PC-3 (cell line): ENCODE data around the gene CEACAM5. TPM values are rescaled to one million over a fixed set of nuclear protein-coding genes. Genes with fewer than 3 reads are reported as not detected.

Experiments
- ATAC-seq: fragments of 200-7000 bp; cut with Tn5 transposase; 2 replicates; pipeline ENCODE4 v1.9.1; 2020; ENCODE audit warnings: mild to moderate bottlenecking, moderate library complexity
- BruUV-seq: library from RNA; stranded (reverse); fragments of 400-500 nt; replicated peaks from 2 replicates; lab custom pipeline; 2021; lab: Mats Ljungman, UMichigan
- CTCF ChIA-PET: fragments of 300-600 bp; sonication (Branson Sonifier 250); formaldehyde crosslinking; loops from one replicate; lab custom pipeline; 2022; ENCODE audit warnings: antibody characterized with exemption; lab: Charles Lee
- POLR2A ChIA-PET: fragments of 300-600 bp; sonication (Branson Sonifier 250); formaldehyde crosslinking; loops from one replicate; lab custom pipeline; 2022; ENCODE audit warnings: antibody characterized with exemption; ENCODE audit not compliant: unreplicated experiment; lab: Charles Lee
- DNase-seq: peaks from one replicate; pipeline ENCODE4 v3.0.0-alpha.2; 2015
- H2AFZ ChIP-seq: fragments of 300-600 bp; sonication (generic); 2 replicates; pipeline ENCODE4 v1.6.0; 2016; ENCODE audit warnings: antibody characterized with exemption, low read length
- H3F3A ChIP-seq: fragments of 300-600 bp; sonication (generic); one replicate; pipeline ENCODE4 v1.6.0; 2017; ENCODE audit warnings: antibody characterized with exemption, low read length, control low read depth, mild to moderate bottlenecking; ENCODE audit not compliant: unreplicated experiment
- H3K27ac ChIP-seq: fragments of 300-600 bp; sonication (generic); 2 replicates; pipeline ENCODE4 v1.5.1; 2016; ENCODE audit warnings: mild to moderate bottlenecking, low read length
- H3K27me3 ChIP-seq: fragments of 300-600 bp; sonication (generic); 2 replicates; pipeline ENCODE4 v1.6.1; 2016; ENCODE audit warnings: low read length, mixed read lengths
- H3K36me3 ChIP-seq: fragments of 300-600 bp; sonication (generic); 2 replicates; pipeline ENCODE4 v1.6.1; 2016; ENCODE audit warnings: low read depth, mixed run types, low read length, mixed read lengths
- H3K4me1 ChIP-seq: fragments of 300-600 bp; sonication (generic); 2 replicates; pipeline ENCODE4 v1.5.1; 2016; ENCODE audit warnings: low read length; ENCODE audit not compliant: insufficient read depth
- H3K4me2 ChIP-seq: fragments of 300-600 bp; sonication (generic); 2 replicates; pipeline ENCODE4 v1.6.0; 2016; ENCODE audit warnings: low read length
- H3K4me3 ChIP-seq: fragments of 300-600 bp; sonication (generic); 2 replicates; pipeline ENCODE4 v1.5.1; 2016; ENCODE audit warnings: mild to moderate bottlenecking, low read length, mixed read lengths
- H3K79me2 ChIP-seq: fragments of 300-600 bp; sonication (generic); 2 replicates; pipeline ENCODE4 v1.6.1; 2017; ENCODE audit warnings: low read length, mixed read lengths
- H3K9ac ChIP-seq: fragments of 300-600 bp; sonication (generic); 2 replicates; pipeline ENCODE4 v1.6.0; 2016; ENCODE audit warnings: mild to moderate bottlenecking, low read length
- H3K9me2 ChIP-seq: fragments of 300-600 bp; sonication (generic); replicated peaks from 2 replicates; pipeline ENCODE4 v1.6.1; 2016; ENCODE audit warnings: mixed run types, low read length, mixed read lengths
- H3K9me3 ChIP-seq: fragments of 300-600 bp; sonication (generic); 2 replicates; pipeline ENCODE4 v1.6.1; 2016; ENCODE audit warnings: low read length, mixed read lengths
- H4K20me1 ChIP-seq: fragments of 300-600 bp; sonication (generic); 2 replicates; pipeline ENCODE4 v1.6.1; 2016; ENCODE audit warnings: low read length, mixed read lengths
- EZH2 ChIP-seq: fragments of 300-600 bp; sonication (generic); IDR thresholded peaks from one replicate; pipeline ENCODE4 v1.6.1; 2017; ENCODE audit warnings: antibody characterized with exemption, mild to moderate bottlenecking, low read length; ENCODE audit not compliant: unreplicated experiment
- EZH2phosphoT487 ChIP-seq: fragments of 300-600 bp; sonication (generic); IDR thresholded peaks from 2 replicates; pipeline ENCODE4 v1.6.1; 2018; ENCODE audit warnings: mild to moderate bottlenecking, antibody characterized with exemption, low read length, borderline replicate concordance
- intact Hi-C: fragments of 100-400 bp; cut with micrococcal nuclease; formaldehyde crosslinking; loops from 2 replicates; pipeline ENCODE4 v1.9.0; 2023
- total RNA-seq: library from RNA; depleted of rRNA; stranded (reverse); fragments of >200 nt; gene quantifications from 2 replicates; pipeline ENCODE4 v1.2.3, GENCODE V29; 2014
- TF ChIP-seq, protein P1 (sequence below): fragments of 300-600 bp; sonication (generic); conservative IDR thresholded peaks from 2 replicates; pipeline ENCODE4 v1.5.1; 2017; ENCODE audit warnings: antibody characterized with exemption, low read depth, mild to moderate bottlenecking, low read length

Gene CEACAM5
- total RNA-seq, 1 experiment from 2014 or later = 2.8 TPM

DNA sequence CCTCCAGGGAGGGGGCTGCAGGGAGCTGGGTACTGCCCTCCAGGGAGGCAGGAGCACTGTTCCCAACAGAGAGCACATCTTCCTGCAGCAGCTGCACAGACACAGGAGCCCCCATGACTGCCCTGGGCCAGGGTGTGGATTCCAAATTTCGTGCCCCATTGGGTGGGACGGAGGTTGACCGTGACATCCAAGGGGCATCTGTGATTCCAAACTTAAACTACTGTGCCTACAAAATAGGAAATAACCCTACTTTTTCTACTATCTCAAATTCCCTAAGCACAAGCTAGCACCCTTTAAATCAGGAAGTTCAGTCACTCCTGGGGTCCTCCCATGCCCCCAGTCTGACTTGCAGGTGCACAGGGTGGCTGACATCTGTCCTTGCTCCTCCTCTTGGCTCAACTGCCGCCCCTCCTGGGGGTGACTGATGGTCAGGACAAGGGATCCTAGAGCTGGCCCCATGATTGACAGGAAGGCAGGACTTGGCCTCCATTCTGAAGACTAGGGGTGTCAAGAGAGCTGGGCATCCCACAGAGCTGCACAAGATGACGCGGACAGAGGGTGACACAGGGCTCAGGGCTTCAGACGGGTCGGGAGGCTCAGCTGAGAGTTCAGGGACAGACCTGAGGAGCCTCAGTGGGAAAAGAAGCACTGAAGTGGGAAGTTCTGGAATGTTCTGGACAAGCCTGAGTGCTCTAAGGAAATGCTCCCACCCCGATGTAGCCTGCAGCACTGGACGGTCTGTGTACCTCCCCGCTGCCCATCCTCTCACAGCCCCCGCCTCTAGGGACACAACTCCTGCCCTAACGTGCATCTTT lies 7.8 kb upstream of the CEACAM5 start:
- no peak overlapping the region for H2AFZ ChIP-seq
- no peak overlapping the region for H3K9ac ChIP-seq
- no peaks in the 10 kb centered on the region for H3K9me3 ChIP-seq
- H3K4me1 ChIP-seq = peaks cover 7% of the 10 kb centered on the region; the same call in 1 of the 2 replicates
- no peak overlapping the region for H3K27ac ChIP-seq
- POLR2A ChIA-PET = no interaction called here
- CTCF ChIA-PET = no interaction called here
- H3K36me3 ChIP-seq = no peaks in the 10 kb centered on the region
- intact Hi-C loops = no loop called here
- H3K4me3 ChIP-seq = no peak overlapping the region
- no peak overlapping the region for H3K4me2 ChIP-seq
- BruUV-seq = no TSS peak
- TF ChIP-seq, protein P1, sequence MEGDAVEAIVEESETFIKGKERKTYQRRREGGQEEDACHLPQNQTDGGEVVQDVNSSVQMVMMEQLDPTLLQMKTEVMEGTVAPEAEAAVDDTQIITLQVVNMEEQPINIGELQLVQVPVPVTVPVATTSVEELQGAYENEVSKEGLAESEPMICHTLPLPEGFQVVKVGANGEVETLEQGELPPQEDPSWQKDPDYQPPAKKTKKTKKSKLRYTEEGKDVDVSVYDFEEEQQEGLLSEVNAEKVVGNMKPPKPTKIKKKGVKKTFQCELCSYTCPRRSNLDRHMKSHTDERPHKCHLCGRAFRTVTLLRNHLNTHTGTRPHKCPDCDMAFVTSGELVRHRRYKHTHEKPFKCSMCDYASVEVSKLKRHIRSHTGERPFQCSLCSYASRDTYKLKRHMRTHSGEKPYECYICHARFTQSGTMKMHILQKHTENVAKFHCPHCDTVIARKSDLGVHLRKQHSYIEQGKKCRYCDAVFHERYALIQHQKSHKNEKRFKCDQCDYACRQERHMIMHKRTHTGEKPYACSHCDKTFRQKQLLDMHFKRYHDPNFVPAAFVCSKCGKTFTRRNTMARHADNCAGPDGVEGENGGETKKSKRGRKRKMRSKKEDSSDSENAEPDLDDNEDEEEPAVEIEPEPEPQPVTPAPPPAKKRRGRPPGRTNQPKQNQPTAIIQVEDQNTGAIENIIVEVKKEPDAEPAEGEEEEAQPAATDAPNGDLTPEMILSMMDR = no peak
- TF ChIP-seq EZH2 (no peak), EZH2phosphoT487 (no peak)
- ATAC-seq (no peak), DNase-seq (no peak)
- H3K9me2 ChIP-seq = no peaks in the 10 kb centered on the region
- no peaks in the 10 kb centered on the region for H3K79me2 ChIP-seq
- H3K27me3 ChIP-seq = peaks cover 4% of the 10 kb centered on the region; the same call in 1 of the 2 replicates
- no peaks in the 10 kb centered on the region for H3F3A ChIP-seq
- no peaks in the 10 kb centered on the region for H4K20me1 ChIP-seq

DNA sequence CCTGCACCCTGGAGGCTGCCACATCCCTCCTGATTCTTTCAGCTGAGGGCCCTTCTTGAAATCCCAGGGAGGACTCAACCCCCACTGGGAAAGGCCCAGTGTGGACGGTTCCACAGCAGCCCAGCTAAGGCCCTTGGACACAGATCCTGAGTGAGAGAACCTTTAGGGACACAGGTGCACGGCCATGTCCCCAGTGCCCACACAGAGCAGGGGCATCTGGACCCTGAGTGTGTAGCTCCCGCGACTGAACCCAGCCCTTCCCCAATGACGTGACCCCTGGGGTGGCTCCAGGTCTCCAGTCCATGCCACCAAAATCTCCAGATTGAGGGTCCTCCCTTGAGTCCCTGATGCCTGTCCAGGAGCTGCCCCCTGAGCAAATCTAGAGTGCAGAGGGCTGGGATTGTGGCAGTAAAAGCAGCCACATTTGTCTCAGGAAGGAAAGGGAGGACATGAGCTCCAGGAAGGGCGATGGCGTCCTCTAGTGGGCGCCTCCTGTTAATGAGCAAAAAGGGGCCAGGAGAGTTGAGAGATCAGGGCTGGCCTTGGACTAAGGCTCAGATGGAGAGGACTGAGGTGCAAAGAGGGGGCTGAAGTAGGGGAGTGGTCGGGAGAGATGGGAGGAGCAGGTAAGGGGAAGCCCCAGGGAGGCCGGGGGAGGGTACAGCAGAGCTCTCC lies 6.9 kb upstream of the CEACAM5 start:
- no peak for ATAC-seq
- CTCF ChIA-PET = interaction anchor here (0.6 kb wide), 3 partner anchors 78 to 719 kb away, joined by 3 to 6 read pairs (median 3); no protein-coding TSS in a partner anchor
- H3K9me2 ChIP-seq = no peaks in the 10 kb centered on the region

More for the DNA sequence above, 6.9 kb upstream of the CEACAM5 start:
- no peak overlapping the region for H3K4me2 ChIP-seq
- H3K4me3 ChIP-seq = no peak overlapping the region
- H3K9me3 ChIP-seq = no peaks in the 10 kb centered on the region
- no peak overlapping the region for H2AFZ ChIP-seq
- no peak overlapping the region for H3K9ac ChIP-seq
- H3F3A ChIP-seq = no peaks in the 10 kb centered on the region
- peaks cover 7% of the 10 kb centered on the region; the same call in 1 of the 2 replicates for H3K4me1 ChIP-seq
- POLR2A ChIA-PET = no interaction called here
- no peaks in the 10 kb centered on the region for H4K20me1 ChIP-seq
- H3K79me2 ChIP-seq = no peaks in the 10 kb centered on the region
- no TSS peak for BruUV-seq
- no peaks in the 10 kb centered on the region for H3K36me3 ChIP-seq
- TF ChIP-seq EZH2phosphoT487 (no peak), EZH2 (no peak)
- TF ChIP-seq, protein P1 = peak; percentile 52; the same call in 1 of the 2 replicates
- intact Hi-C loops = no loop called here
- peaks cover 4% of the 10 kb centered on the region; the same call in 1 of the 2 replicates for H3K27me3 ChIP-seq
- no peak for DNase-seq
- no peak overlapping the region for H3K27ac ChIP-seq
